GM23248 (cell line): Measurements from ENCODE around the gene IPO13.

Experiments used
- EZH2 ChIP-seq: fragments of 200-600 bp; sonication (generic); IDR thresholded peaks from 2 replicates; pipeline ENCODE4 v1.6.1; 2018; ENCODE audit warnings: antibody characterized with exemption, mild to moderate bottlenecking; ENCODE audit not compliant: insufficient read depth, poor library complexity, severe bottlenecking
- EZH2phosphoT487 ChIP-seq: fragments of 200-600 bp; sonication (generic); IDR thresholded peaks from 2 replicates; pipeline ENCODE4 v1.6.1; 2018; ENCODE audit warnings: antibody characterized with exemption, moderate library complexity, mild to moderate bottlenecking, low read depth; ENCODE audit not compliant: insufficient read depth

GRCh38 chr1:44000122-44000665 is 53.4 kb downstream of the IPO13 start:
- TF ChIP-seq EZH2 (no peak), EZH2phosphoT487 (no peak)
